GM23338 (cell line): ENCODE data around the gene PBX3.

Experiments
- CREB1 ChIP-seq: fragments of 250-450 bp; sonication (Bioruptor Pico); IDR thresholded peaks from 2 replicates; pipeline ENCODE4 v1.5.0; 2020; ENCODE audit warnings: low read depth, mild to moderate bottlenecking, moderate library complexity
- EZH2 ChIP-seq: fragments of 200-600 bp; sonication (generic); IDR thresholded peaks from one replicate; pipeline ENCODE4 v1.8.0; 2017; ENCODE audit warnings: antibody characterized with exemption, mild to moderate bottlenecking, low read depth; ENCODE audit not compliant: unreplicated experiment
- EZH2phosphoT487 ChIP-seq: fragments of 200-600 bp; sonication (generic); IDR thresholded peaks from one replicate; pipeline ENCODE4 v1.8.1; 2018; ENCODE audit warnings: antibody characterized with exemption; ENCODE audit not compliant: unreplicated experiment
- JUNB ChIP-seq: IDR thresholded peaks from one replicate; pipeline ENCODE4 v1.6.1; 2016; ENCODE audit warnings: antibody characterized with exemption; ENCODE audit not compliant: unreplicated experiment
- NANOG ChIP-seq: IDR thresholded peaks from 2 replicates; pipeline ENCODE4 v1.6.1; 2016; ENCODE audit warnings: antibody characterized with exemption, borderline replicate concordance
- POLR2AphosphoS5 ChIP-seq: IDR thresholded peaks from 2 replicates; pipeline ENCODE4 v1.6.1; 2016; ENCODE audit warnings: antibody characterized with exemption, low read depth
- ZNF114 ChIP-seq: fragments of 250-450 bp; sonication (Bioruptor Pico); IDR thresholded peaks from 2 replicates; pipeline ENCODE4 v1.5.0; 2020; ENCODE audit warnings: mild to moderate bottlenecking, moderate library complexity
- ZNF331 ChIP-seq: fragments of 250-450 bp; sonication (Bioruptor Pico); IDR thresholded peaks from 2 replicates; pipeline ENCODE4 v1.5.0; 2020; ENCODE audit warnings: low read depth, mild to moderate bottlenecking, moderate library complexity
- TF ChIP-seq, protein P1 (sequence below), 2 experiments: fragments of 200-600 bp in 1 of 2; sonication (generic) in 1 of 2; conservative IDR thresholded peaks; 2 replicates each; pipeline versions ENCODE4 v1.5.1 to v1.6.1; 2016 to 2017; ENCODE audit warnings: antibody characterized with exemption in 2 of 2, low read depth in 2 of 2, mild to moderate bottlenecking in 2 of 2, moderate library complexity in 1 of 2
- TF ChIP-seq, protein P2 (sequence below): IDR thresholded peaks from one replicate; pipeline ENCODE4 v1.6.1; 2018; ENCODE audit warnings: antibody characterized with exemption; ENCODE audit not compliant: unreplicated experiment
- TF ChIP-seq, protein P3 (sequence below): IDR thresholded peaks from 2 replicates; pipeline ENCODE4 v1.6.1; 2016; ENCODE audit warnings: antibody characterized with exemption

DNA sequence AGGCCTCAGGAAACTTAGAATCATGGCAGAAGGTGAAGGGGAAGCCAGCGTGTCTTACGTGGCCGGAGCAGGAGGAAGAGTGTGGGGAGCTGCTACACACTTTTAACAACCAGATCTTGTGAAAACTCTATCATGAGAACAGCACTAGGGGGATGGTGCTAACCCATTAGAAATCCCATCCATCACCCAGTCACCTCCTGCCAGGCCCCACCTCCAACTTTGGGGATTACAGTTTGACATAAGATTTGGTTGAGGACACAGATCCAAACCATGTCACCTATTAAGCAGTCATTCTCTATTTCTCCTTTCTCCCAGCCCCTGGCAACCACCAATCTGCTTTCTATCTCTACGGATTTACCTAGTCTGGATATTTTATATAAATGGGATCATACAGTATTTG is 26.9 kb downstream of the PBX3 start:
- TF ChIP-seq, protein P1, sequence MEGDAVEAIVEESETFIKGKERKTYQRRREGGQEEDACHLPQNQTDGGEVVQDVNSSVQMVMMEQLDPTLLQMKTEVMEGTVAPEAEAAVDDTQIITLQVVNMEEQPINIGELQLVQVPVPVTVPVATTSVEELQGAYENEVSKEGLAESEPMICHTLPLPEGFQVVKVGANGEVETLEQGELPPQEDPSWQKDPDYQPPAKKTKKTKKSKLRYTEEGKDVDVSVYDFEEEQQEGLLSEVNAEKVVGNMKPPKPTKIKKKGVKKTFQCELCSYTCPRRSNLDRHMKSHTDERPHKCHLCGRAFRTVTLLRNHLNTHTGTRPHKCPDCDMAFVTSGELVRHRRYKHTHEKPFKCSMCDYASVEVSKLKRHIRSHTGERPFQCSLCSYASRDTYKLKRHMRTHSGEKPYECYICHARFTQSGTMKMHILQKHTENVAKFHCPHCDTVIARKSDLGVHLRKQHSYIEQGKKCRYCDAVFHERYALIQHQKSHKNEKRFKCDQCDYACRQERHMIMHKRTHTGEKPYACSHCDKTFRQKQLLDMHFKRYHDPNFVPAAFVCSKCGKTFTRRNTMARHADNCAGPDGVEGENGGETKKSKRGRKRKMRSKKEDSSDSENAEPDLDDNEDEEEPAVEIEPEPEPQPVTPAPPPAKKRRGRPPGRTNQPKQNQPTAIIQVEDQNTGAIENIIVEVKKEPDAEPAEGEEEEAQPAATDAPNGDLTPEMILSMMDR (conservative IDR thresholded peaks at IDR 0.05; ENCODE audit: low read depth in 2 of 2): no peak
- no peak for TF ChIP-seq EZH2phosphoT487
- TF ChIP-seq EZH2: no peak
- no peak for TF ChIP-seq POLR2AphosphoS5
- TF ChIP-seq, protein P2, sequence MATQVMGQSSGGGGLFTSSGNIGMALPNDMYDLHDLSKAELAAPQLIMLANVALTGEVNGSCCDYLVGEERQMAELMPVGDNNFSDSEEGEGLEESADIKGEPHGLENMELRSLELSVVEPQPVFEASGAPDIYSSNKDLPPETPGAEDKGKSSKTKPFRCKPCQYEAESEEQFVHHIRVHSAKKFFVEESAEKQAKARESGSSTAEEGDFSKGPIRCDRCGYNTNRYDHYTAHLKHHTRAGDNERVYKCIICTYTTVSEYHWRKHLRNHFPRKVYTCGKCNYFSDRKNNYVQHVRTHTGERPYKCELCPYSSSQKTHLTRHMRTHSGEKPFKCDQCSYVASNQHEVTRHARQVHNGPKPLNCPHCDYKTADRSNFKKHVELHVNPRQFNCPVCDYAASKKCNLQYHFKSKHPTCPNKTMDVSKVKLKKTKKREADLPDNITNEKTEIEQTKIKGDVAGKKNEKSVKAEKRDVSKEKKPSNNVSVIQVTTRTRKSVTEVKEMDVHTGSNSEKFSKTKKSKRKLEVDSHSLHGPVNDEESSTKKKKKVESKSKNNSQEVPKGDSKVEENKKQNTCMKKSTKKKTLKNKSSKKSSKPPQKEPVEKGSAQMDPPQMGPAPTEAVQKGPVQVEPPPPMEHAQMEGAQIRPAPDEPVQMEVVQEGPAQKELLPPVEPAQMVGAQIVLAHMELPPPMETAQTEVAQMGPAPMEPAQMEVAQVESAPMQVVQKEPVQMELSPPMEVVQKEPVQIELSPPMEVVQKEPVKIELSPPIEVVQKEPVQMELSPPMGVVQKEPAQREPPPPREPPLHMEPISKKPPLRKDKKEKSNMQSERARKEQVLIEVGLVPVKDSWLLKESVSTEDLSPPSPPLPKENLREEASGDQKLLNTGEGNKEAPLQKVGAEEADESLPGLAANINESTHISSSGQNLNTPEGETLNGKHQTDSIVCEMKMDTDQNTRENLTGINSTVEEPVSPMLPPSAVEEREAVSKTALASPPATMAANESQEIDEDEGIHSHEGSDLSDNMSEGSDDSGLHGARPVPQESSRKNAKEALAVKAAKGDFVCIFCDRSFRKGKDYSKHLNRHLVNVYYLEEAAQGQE: no peak
- TF ChIP-seq, protein P3, sequence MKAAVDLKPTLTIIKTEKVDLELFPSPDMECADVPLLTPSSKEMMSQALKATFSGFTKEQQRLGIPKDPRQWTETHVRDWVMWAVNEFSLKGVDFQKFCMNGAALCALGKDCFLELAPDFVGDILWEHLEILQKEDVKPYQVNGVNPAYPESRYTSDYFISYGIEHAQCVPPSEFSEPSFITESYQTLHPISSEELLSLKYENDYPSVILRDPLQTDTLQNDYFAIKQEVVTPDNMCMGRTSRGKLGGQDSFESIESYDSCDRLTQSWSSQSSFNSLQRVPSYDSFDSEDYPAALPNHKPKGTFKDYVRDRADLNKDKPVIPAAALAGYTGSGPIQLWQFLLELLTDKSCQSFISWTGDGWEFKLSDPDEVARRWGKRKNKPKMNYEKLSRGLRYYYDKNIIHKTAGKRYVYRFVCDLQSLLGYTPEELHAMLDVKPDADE: no peak
- no peak for TF ChIP-seq ZNF114
- TF ChIP-seq ZNF331: no peak
- no peak for TF ChIP-seq CREB1
- TF ChIP-seq JUNB: no peak
- TF ChIP-seq NANOG: no peak
